GM12891 (cell line): Measurements from ENCODE around the gene APPL2.

ENCODE experiments used
- POLR2A ChIP-seq: IDR thresholded peaks from 2 replicates; pipeline ENCODE4 v1.6.1; 2011; ENCODE audit warnings: low read depth, low read length, control low read depth
- TAF1 ChIP-seq: IDR thresholded peaks from 2 replicates; pipeline ENCODE4 v1.6.1; 2011; ENCODE audit warnings: low read depth, low read length, control low read depth

DNA sequence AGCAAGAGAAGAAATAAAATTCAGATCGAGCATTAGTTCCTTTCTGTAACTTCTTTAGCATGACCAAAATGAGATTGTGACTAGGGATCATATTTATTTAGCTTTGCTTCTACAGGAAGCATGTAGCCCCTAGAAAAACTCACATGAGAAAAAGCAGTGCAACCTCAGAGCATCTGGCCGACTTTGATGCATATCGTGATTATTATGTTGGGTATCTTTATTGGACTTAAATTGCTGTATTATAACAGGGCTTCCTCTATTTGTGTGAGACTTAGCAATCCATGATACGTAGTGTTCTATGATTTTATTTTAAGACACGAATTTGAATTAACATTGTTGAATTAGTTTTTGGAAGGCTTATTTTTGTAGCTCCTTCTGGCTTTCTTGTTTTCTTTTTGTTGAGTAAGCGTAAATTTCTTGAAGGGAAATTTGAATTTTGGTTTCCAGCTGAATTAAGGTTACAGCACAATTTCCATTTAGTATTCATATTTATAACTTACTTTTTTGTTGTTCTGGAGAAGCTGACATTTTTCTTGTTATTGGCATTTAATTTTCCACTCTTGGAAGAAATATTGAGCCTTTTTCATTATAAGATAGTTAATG lies 94.6 kb downstream of the APPL2 start:
- TF ChIP-seq POLR2A (no peak), TAF1 (no peak)
